Measurements from ENCODE around the gene OOSP1. TPM values are rescaled to one million over a fixed set of nuclear protein-coding genes. Genes with fewer than 3 reads are reported as not detected.

The OOSP1 gene
- total RNA-seq, 1 donor from 2014 or later = not detected

DNA sequence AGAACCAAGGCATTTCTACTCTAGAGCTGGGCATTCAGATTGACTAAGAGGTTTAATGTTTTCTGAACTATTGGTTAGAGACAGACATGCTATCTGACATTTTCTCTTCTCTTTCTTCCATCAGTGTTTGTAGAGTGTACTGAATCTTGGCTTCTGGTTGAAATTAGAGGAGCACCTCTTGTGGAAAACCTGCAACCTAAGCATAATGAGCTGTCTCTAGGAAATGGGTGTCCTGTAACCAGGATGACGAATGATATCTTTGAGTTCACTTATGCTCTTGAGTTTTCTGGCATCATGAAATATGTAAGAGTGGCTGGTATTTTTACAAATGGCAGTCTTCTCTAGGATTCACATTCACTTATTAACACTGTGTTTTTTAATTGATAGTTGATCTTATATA is 45.0 kb downstream of the OOSP1 start:
- H3K36me3 Mint-ChIP-seq (ENCODE audit: low read depth, unreplicated experiment) = no peaks in the 10 kb centered on the region

GRCh38 chr11:59984368-59984767 is 46.1 kb downstream of the OOSP1 start:
- FAIRE-seq (no peak), DNase-seq (ENCODE audit: low read depth) (no peak)
- Mint-ChIP-seq H3K4me1 (ENCODE audit: low read depth, unreplicated experiment) (no peaks in the 10 kb centered on the region), H3K27ac (ENCODE audit: unreplicated experiment) (no peak overlapping the region), H3K36me3 (ENCODE audit: low read depth, unreplicated experiment) (no peaks in the 10 kb centered on the region), H3K27me3 (ENCODE audit: low read depth, unreplicated experiment) (no peaks in the 10 kb centered on the region), H3K4me3 (ENCODE audit: unreplicated experiment) (no peak overlapping the region), H3K9me3 (ENCODE audit: unreplicated experiment) (no peaks in the 10 kb centered on the region)
- Histone ChIP-seq H3K4me1 (ENCODE audit: insufficient read depth, low read length) (no peaks in the 10 kb centered on the region), H3K9me3 (ENCODE audit: insufficient read depth, low read depth, low read length) (no peaks in the 10 kb centered on the region), H2AFZ (ENCODE audit: low read depth, low read length) (no peak overlapping the region), H3K79me2 (ENCODE audit: insufficient read depth, low read length) (no peaks in the 10 kb centered on the region), H3K27ac (ENCODE audit: low read depth, low read length) (no peak overlapping the region), H3K27me3 (ENCODE audit: insufficient read depth, low read length) (no peaks in the 10 kb centered on the region), H3K4me2 (ENCODE audit: low read length) (no peak overlapping the region), H4K20me1 (ENCODE audit: insufficient read depth, low read length) (no peaks in the 10 kb centered on the region), H3K4me3 (ENCODE audit: insufficient read depth, low read depth, low read length) (no peak overlapping the region), H3K36me3 (ENCODE audit: insufficient read depth, low read length) (no peaks in the 10 kb centered on the region), H3K9ac (ENCODE audit: low read length) (no peak overlapping the region)
- no peak for TF ChIP-seq CTCF (IDR thresholded peaks at IDR 0.05; ENCODE audit: insufficient read depth, low read depth, low read length)
- no peak for TF ChIP-seq EZH2 (IDR thresholded peaks at IDR 0.05; ENCODE audit: insufficient read depth, low read length)

More for the DNA sequence above, 45.0 kb downstream of the OOSP1 start:
- no peaks in the 10 kb centered on the region for H3K9me3 Mint-ChIP-seq (ENCODE audit: unreplicated experiment)
- TF ChIP-seq CTCF (IDR thresholded peaks at IDR 0.05; ENCODE audit: insufficient read depth, low read depth, low read length) = no peak
- no peak for TF ChIP-seq EZH2 (IDR thresholded peaks at IDR 0.05; ENCODE audit: insufficient read depth, low read length)
- H3K4me2 ChIP-seq (ENCODE audit: low read length) = no peak overlapping the region
- no peak overlapping the region for H3K27ac ChIP-seq (ENCODE audit: low read depth, low read length)
- no peaks in the 10 kb centered on the region for H3K4me1 Mint-ChIP-seq (ENCODE audit: low read depth, unreplicated experiment)
- H3K4me3 ChIP-seq (ENCODE audit: insufficient read depth, low read depth, low read length) = no peak overlapping the region
- H3K4me1 ChIP-seq (ENCODE audit: insufficient read depth, low read length) = no peaks in the 10 kb centered on the region
- H3K79me2 ChIP-seq (ENCODE audit: insufficient read depth, low read length) = no peaks in the 10 kb centered on the region
- no peak overlapping the region for H3K27ac Mint-ChIP-seq (ENCODE audit: unreplicated experiment)
- no peaks in the 10 kb centered on the region for H3K27me3 ChIP-seq (ENCODE audit: insufficient read depth, low read length)
- no peak overlapping the region for H3K9ac ChIP-seq (ENCODE audit: low read length)
- FAIRE-seq = no peak
- no peak for DNase-seq (ENCODE audit: low read depth)
- no peak overlapping the region for H3K4me3 Mint-ChIP-seq (ENCODE audit: unreplicated experiment)
- H2AFZ ChIP-seq (ENCODE audit: low read depth, low read length) = no peak overlapping the region
- H3K9me3 ChIP-seq (ENCODE audit: insufficient read depth, low read depth, low read length) = no peaks in the 10 kb centered on the region
- H4K20me1 ChIP-seq (ENCODE audit: insufficient read depth, low read length) = no peaks in the 10 kb centered on the region
- H3K27me3 Mint-ChIP-seq (ENCODE audit: low read depth, unreplicated experiment) = no peaks in the 10 kb centered on the region
- no peaks in the 10 kb centered on the region for H3K36me3 ChIP-seq (ENCODE audit: insufficient read depth, low read length)

GRCh38 chr11:59990421-59990820 is 52.2 kb downstream of the OOSP1 start:
- H3K79me2 ChIP-seq (ENCODE audit: insufficient read depth, low read length) = no peaks in the 10 kb centered on the region
- DNase-seq (ENCODE audit: low read depth) (no peak), FAIRE-seq (no peak)
- H3K9me3 ChIP-seq (ENCODE audit: insufficient read depth, low read depth, low read length) = no peaks in the 10 kb centered on the region
- no peak overlapping the region for H3K9ac ChIP-seq (ENCODE audit: low read length)
- no peak overlapping the region for H3K4me3 ChIP-seq (ENCODE audit: insufficient read depth, low read depth, low read length)
- Mint-ChIP-seq H3K27me3 (ENCODE audit: low read depth, unreplicated experiment) (no peaks in the 10 kb centered on the region), H3K9me3 (ENCODE audit: unreplicated experiment) (peaks cover 6% of the 10 kb centered on the region), H3K36me3 (ENCODE audit: low read depth, unreplicated experiment) (no peaks in the 10 kb centered on the region), H3K27ac (ENCODE audit: unreplicated experiment) (no peak overlapping the region), H3K4me1 (ENCODE audit: low read depth, unreplicated experiment) (no peaks in the 10 kb centered on the region), H3K4me3 (ENCODE audit: unreplicated experiment) (no peak overlapping the region)
- no peaks in the 10 kb centered on the region for H3K36me3 ChIP-seq (ENCODE audit: insufficient read depth, low read length)
- H3K27ac ChIP-seq (ENCODE audit: low read depth, low read length) = no peak overlapping the region
- no peak overlapping the region for H3K4me2 ChIP-seq (ENCODE audit: low read length)
- H2AFZ ChIP-seq (ENCODE audit: low read depth, low read length) = no peak overlapping the region
- no peak for TF ChIP-seq CTCF (IDR thresholded peaks at IDR 0.05; ENCODE audit: insufficient read depth, low read depth, low read length)
- TF ChIP-seq EZH2 (IDR thresholded peaks at IDR 0.05; ENCODE audit: insufficient read depth, low read length) = no peak
- H3K4me1 ChIP-seq (ENCODE audit: insufficient read depth, low read length) = no peaks in the 10 kb centered on the region
- no peaks in the 10 kb centered on the region for H4K20me1 ChIP-seq (ENCODE audit: insufficient read depth, low read length)
- no peaks in the 10 kb centered on the region for H3K27me3 ChIP-seq (ENCODE audit: insufficient read depth, low read length)
